Esophagus mucosa (tissue), 1 donor: ENCODE results near the gene SNAPC4. TPM values are rescaled to one million over a fixed set of nuclear protein-coding genes. Genes with fewer than 3 reads are reported as not detected.

Experiments used
- ATAC-seq: fragments of 200-7000 bp; cut with Tn5 transposase; one replicate; pipeline ENCODE4 v1.9.1; 2020
- total RNA-seq: library from RNA; stranded (reverse); gene quantifications from one replicate; pipeline ENCODE4 v1.2.4, GENCODE V29; 2023
- donor health status: DM: yes; HTN: yes; CAD: no.

The SNAPC4 gene
- total RNA-seq, 1 donor from 2014 or later: 3.7 TPM

DNA sequence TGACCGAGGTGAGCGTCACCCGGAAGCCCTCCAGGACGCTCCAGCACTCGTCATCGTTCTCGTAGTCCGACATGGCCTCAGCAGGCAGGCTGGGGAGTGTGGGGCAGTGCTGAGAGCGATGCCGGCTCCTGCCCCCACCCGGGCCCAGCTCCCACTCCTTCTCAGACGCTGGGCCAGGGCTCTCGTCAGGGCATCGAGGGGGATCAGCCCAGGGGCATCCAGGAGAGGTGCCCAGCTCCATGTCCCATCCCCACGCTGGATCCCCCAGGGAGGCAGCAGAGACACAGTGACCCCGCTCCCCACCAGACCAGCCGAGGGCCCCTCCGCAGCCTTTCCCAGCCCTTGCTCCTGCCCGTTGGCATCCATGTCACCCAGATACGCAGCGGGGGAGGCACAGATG, 28.0 kb downstream of the SNAPC4 start:
- no peak for ATAC-seq

DNA sequence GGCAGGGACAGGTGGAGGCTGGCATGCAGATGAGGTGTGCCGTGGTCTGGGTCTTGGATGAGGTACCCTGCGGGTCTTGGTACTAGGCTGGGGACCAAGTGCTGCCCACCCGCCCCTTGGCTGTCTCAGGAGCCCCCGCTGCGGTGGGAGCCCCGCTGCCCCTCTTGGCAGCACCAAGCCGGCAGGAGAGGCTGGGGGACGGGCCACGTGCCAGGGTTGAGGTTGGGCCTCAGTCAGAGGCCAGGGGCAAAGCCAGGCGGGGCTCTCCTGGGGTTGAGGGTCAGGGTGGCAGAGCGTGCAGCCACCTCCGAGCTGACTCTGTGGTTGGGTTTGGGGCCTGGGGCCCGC, 28.5 kb downstream of the SNAPC4 start:
- ATAC-seq: no peak

GRCh38 chr9:136370687-136371532, 29.1 kb downstream of the SNAPC4 start:
- no peak for ATAC-seq

GRCh38 chr9:136370037-136370436, 29.9 kb downstream of the SNAPC4 start:
- no peak for ATAC-seq

- no peak for ATAC-seq
Measured at GRCh38 chr9:136368190-136368589, 31.8 kb downstream of the SNAPC4 start.

DNA sequence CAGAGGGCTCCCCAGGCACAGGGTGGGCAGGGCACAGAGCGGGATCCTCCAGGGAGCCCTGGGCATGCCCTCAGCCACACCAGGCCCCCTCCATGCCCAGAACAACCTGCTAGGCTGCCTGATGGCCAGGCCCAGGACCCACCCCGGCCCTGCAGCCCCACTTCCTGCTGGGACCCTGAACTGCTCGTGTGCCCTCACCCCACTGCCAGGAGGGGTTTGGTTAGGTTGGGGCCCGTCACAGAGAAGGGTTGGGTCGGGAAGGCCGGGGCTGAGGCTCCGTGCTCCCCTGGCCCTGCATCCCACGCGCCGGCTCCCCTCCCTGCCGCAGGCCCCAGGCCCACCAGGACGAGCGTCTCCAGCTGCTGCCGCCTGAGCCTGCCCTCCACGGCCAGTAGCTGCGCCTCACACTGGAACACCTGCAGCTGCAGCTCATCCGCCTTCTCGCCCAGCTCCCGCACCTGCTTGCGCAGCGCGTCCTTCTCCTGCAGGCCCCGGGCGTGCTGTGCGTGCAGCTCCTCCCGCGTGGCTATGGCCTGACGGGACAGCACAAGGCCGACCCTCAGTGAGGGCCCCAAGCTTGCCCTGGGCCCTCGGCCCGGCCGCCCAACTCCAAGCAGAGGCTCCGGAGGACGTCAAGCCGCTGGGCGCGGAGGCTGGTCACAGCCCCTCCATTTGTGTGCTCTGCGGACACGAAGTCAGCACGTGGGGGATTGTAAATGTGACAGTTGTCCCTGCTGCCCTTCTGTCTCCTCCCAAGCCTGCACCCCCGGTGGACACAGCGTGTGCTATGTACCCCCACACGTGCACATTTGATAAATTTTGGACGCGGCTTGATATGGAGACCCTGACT, 32.4 kb downstream of the SNAPC4 start:
- no peak for ATAC-seq

- ATAC-seq: no peak
Measured at GRCh38 chr9:136366826-136367225, 33.1 kb downstream of the SNAPC4 start.

- ATAC-seq: no peak
Measured at GRCh38 chr9:136365775-136366222, 34.2 kb downstream of the SNAPC4 start.

- ATAC-seq: no peak
Measured at GRCh38 chr9:136364942-136365774, 34.8 kb downstream of the SNAPC4 start.

GRCh38 chr9:136363949-136364748, 35.8 kb downstream of the SNAPC4 start:
- ATAC-seq: no peak

- ATAC-seq: peak; percentile 95
Measured at GRCh38 chr9:136363106-136363948, 36.6 kb downstream of the SNAPC4 start, which contains the start of gene DNLZ. DNLZ (minus strand) TSS chr9:136363744; CDS start chr9:136363714, 30 bp downstream.

DNA sequence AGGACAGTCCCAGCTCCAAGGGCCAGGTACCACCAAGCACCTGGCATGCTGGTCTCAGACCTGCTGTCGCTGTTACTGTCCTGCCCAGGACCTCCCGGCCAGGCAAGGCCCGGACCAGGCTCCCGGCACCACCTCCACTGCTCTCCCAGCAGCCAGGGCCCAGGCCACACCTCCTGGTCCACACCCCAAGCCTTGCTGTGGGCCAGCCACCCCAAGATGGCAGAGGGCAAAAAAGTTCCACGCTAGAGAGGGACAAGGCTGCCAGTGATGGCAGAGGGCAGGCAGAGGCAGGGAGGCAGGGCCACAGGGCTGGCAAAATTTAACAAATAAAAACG, 37.6 kb downstream of the SNAPC4 start:
- ATAC-seq: no peak

GRCh38 chr9:136361754-136362449, 38.1 kb downstream of the SNAPC4 start:
- ATAC-seq: no peak

DNA sequence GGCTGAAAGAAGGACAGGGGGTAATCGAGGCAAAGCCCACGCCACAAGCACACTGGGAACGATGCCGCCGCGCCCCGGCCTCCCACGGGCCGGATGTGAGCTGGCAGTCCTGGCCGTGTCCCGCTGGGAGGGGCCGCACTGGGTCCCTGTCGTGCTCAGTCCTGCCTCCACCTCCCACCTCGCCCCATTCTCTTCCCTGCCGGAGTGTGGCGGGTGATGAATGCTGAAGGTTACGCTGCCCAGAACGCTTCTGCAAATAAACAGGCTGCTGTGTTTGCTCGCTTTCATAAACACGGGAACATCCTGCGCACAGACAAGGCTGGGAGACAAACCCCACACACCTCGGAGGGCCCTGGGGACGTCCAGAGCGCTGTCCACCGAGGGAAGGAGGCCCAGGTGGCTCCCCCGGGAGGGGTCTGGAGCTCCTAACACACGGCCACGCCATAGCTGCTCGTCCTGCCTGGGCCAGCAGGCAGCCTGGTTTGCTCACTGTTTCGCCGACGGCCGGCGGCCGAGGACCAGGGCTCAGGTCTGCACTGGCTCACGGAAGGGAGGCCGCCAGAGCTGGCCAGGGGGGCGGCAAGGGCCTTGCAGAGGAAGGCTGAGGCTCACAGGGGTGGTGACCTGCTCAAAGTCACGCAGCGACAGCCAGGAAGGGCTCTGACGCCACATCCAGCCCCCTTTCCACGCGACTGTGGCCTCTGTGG, 38.8 kb downstream of the SNAPC4 start:
- no peak for ATAC-seq

DNA sequence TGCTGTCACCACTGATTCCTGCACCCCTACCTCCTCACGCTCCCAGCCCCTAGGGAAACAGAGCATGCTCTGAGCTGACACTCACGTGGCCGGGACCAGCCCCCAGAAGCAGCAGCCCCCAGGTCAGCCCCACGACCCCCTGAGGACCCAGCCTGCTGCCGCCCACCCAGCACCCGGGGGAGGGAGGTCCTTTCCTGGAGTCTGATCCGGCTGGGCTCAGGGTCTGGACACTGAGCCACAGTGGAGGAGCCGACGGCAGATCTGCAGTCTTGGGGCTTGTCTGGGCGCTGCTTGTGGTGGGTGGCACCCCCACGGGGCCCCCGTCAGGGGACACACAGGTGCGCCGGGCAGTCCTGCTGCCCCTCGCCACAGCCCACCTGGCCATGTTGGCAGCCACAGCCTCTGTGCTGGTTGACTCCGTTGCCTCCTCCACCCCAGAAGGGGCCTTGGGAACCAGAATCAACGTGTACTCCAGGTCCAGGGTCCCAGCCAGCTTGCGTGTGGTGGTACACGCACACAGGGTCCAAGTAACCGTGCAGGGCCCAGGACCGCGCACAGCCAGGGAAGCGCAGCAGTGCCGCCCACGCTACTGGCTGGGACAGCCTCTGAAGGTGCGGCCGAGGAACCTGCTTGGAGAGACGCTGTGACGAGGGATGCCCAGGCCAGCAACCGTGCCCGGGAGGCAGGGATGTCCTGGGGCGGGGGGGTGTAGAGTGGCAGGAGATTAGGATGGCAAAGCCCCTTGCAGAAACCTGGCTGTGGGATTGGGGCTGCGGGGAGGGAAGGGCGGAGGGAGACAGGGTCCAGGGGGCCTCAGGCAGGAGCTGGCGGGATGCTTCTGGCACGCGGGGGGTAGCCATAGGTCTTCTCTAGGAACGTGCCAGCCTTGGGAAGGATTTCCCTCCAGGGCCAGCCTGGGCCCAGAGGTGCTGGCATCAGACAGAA, 39.9 kb downstream of the SNAPC4 start:
- ATAC-seq: no peak

DNA sequence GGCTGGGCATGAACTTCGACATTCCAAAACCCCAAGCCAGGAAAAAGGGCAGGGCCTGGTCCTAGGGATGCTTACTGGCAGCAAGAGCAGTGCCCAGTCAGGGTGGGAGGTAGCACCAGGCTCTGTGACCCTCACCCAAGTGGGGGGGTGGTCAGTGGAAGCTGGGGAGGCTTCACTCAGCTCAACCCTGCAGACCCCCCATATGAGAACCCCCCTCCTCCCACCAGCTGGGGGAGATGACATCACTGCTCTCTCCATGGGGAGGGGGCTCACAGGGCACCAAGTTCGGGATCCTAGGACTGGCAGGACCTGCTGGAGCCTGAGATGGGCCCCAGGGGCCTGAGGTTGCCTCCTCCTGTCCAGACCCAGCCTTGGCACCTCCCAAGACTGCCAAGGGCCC, 41.1 kb downstream of the SNAPC4 start:
- ATAC-seq: no peak

GRCh38 chr9:136358016-136358415, 42.0 kb downstream of the SNAPC4 start:
- ATAC-seq: no peak

DNA sequence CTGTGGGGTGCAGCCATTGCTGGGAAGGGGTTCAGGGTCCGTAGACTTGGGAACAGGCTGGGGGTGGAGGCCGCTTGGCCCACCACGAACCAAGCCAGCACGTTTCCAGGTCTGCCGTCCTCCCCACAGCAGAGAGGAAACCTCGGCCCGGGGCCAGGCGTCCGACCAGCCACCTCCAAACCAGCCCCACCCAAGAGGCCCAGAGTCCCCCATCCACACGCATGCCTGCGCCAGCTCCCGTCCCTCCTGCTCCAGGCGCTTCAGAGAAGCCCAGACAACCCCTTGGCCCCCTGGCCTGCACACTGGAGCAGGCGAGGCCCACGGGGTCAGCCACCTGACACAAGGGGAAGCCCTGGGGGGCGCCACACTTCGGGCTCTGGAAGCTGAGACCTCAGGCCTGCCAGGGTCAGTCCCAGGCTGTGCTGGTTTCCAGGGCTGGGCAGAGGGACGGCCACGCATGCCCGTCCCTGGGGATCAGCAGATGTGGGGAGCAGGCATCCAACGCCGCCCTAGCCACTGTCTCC, 42.7 kb downstream of the SNAPC4 start:
- ATAC-seq: no peak
